ENCODE data around the gene TSPEAR.
"Not testable (repeated sequence)": the region's sequence is repeated elsewhere in the genome, so short reads cannot be mapped to it uniquely, and the experiment has no call there.

TSPEAR gene

DNA sequence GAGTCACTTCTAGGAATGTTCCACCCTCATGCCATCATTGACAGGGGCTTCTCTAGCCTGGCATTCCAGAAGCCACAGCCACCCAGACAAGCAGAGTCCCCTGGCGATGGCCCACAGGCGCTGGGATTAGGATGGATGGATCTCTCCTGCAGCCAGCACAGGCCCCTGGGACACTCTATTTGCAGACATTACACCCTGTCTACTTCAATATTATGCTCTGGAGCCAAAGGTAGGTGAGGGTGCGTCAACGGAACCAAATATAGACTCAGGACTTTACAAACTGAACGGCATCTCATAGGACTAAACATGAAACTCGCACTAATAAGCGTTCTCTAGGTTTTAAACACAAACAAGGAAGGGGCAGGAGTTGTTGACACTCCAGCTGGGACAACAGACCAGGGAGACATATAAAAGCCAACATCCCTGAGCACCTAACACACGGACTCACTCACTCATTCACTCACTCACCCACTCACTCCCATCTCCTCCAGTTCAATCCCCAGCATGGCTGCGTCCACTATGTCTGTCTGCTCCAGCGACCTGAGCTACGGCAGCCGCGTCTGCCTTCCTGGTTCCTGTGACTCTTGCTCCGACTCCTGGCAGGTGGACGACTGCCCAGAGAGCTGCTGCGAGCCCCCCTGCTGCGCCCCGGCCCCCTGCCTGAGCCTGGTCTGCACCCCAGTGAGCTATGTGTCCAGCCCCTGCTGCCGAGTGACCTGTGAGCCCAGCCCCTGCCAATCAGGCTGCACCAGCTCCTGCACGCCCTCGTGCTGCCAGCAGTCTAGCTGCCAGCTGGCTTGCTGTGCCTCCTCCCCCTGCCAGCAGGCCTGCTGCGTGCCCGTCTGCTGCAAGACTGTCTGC is 111.0 kb downstream of the TSPEAR start, which contains the start of gene KRTAP10-7:
KRTAP10-7 (plus strand) TSS at position 480 of the 861 bp plus-strand sequence; CDS start at position 505, 25 bp downstream.
- DNase-seq (ENCODE audit: low spot score); H3K9me3 Mint-ChIP-seq; H3K36me3 Mint-ChIP-seq (ENCODE audit: low read depth); H3K4me1 Mint-ChIP-seq (ENCODE audit: low read depth); H3K4me3 Mint-ChIP-seq; H3K27ac Mint-ChIP-seq: not testable (repeated sequence)
- peaks cover 10% of the 10 kb centered on the region for H3K27me3 Mint-ChIP-seq (ENCODE audit: low read depth)

DNA sequence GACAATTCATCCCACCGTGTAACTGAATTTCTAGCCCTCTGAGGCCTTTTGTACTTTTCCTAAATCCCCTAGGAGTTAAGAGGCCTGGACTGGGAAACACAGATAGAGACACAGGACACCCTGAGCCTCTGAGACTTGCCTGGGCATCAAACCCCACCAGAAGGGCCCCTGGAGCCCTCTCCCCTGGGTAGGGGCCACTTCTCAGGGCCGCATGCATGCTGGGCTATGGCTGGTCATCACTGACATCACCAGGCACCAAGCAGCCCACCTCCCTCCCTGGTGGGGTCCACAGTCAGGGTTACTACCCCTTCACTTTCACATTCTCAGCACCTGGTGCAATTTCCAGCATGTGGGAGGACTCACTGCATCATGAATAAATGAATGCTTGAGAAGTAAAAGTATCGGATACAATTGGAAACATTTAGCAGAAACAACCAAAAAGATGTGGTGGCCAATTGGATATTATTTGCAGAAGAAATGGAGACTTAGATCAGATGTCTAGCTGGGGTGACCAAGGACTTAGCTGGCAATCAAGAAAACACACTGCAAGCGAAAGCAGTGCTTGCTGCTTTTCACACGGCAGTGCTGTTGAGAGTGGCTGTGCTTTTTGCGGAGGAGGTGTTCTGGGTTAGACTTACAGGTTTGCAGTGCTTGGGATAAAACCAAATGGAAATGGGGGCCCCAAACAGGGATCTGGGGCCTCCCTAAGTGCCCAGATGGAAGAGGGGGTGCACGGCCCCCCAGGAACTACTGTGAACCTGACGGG is 111.9 kb downstream of the TSPEAR start:
- no peak overlapping the region for H3K4me3 Mint-ChIP-seq
- peaks cover 3% of the 10 kb centered on the region for H3K27me3 Mint-ChIP-seq (ENCODE audit: low read depth)
- H3K4me1 Mint-ChIP-seq (ENCODE audit: low read depth): no peaks in the 10 kb centered on the region
- H3K27ac Mint-ChIP-seq: no peak overlapping the region
- DNase-seq (ENCODE audit: low spot score): no peak
- H3K9me3 Mint-ChIP-seq: no peaks in the 10 kb centered on the region
- H3K36me3 Mint-ChIP-seq (ENCODE audit: low read depth): no peaks in the 10 kb centered on the region

DNA sequence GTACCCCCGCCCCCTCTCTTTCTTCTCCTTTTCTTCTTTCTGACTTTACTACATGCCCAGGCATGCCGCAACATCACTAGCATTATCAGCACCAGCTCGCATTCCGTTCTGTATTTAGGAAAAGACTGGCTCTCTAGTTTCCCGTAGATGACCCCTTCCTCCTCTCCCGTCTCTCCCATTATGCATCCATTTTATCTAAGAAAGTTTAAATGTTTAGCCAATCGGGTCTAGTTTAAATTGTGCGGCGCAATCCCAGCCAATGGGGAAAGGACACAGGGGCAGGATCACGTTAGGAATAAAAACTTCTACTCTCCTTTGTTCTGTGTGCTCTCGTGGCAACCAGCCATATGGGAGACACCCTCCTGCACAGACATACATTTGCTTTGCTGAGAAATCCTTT is 113.3 kb downstream of the TSPEAR start:
- H3K27me3 Mint-ChIP-seq (ENCODE audit: low read depth): peaks cover 2% of the 10 kb centered on the region
- no peaks in the 10 kb centered on the region for H3K4me1 Mint-ChIP-seq (ENCODE audit: low read depth)
- DNase-seq (ENCODE audit: low spot score): no peak
- no peaks in the 10 kb centered on the region for H3K36me3 Mint-ChIP-seq (ENCODE audit: low read depth)
- H3K9me3 Mint-ChIP-seq: no peaks in the 10 kb centered on the region
- no peak overlapping the region for H3K4me3 Mint-ChIP-seq
- no peak overlapping the region for H3K27ac Mint-ChIP-seq

DNA sequence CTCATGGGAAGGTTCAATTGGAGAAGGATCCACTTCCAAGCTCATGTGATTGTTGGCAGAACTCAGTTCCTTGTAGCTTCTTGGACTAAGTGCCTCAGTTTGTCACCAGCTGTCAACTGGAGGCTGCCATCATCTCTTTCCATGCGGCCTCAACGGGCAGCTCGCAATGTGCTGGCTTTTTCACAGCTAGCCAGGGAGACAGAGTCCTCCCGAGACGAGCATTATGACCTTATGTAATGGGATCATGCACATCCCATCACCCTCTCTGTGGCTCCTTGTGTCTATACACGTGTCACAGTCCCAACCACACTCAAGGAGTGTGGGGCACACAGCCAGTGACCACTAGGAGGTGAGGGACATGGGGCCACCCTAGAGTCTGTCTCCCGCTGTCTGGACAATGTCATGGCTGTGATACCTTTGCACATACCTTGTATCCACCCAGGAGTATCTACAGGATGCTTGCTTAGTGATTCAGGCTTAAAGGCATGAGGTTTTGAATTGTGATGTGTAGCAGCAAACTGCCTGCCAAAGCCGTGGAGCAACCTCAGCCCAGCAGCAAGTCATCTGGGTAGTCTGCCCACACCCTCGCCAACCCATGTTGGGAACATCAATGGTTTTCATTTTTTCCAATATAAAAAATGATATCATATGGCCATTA is 115.2 kb downstream of the TSPEAR start:
- Mint-ChIP-seq H3K36me3 (ENCODE audit: low read depth) (no peaks in the 10 kb centered on the region), H3K27me3 (ENCODE audit: low read depth) (peaks cover 2% of the 10 kb centered on the region), H3K4me3 (no peak overlapping the region), H3K4me1 (ENCODE audit: low read depth) (no peaks in the 10 kb centered on the region), H3K27ac (no peak overlapping the region), H3K9me3 (no peaks in the 10 kb centered on the region)
- no peak for DNase-seq (ENCODE audit: low spot score)

DNA sequence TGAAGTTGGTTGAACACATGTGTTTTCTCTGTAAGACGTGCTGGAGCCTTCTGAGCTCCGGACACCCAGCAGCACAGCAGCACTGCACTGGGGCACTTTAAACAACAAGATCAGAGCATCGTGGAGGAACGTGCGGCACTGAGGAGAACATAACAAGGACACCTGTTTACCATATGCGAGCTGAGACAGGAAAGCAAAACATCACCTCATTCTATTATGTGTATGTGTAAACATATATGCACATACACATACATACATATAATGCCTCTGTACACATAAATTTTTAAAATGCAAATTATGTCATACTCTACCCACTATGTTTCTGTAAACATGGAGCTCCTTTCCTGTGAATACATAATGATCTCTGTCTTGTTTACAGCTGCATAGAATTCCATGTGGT is 115.8 kb downstream of the TSPEAR start:
- Mint-ChIP-seq H3K4me3 (no peak overlapping the region), H3K27me3 (ENCODE audit: low read depth) (peaks cover 2% of the 10 kb centered on the region), H3K4me1 (ENCODE audit: low read depth) (no peaks in the 10 kb centered on the region), H3K27ac (no peak overlapping the region), H3K36me3 (ENCODE audit: low read depth) (no peaks in the 10 kb centered on the region), H3K9me3 (no peaks in the 10 kb centered on the region)
- no peak for DNase-seq (ENCODE audit: low spot score)

DNA sequence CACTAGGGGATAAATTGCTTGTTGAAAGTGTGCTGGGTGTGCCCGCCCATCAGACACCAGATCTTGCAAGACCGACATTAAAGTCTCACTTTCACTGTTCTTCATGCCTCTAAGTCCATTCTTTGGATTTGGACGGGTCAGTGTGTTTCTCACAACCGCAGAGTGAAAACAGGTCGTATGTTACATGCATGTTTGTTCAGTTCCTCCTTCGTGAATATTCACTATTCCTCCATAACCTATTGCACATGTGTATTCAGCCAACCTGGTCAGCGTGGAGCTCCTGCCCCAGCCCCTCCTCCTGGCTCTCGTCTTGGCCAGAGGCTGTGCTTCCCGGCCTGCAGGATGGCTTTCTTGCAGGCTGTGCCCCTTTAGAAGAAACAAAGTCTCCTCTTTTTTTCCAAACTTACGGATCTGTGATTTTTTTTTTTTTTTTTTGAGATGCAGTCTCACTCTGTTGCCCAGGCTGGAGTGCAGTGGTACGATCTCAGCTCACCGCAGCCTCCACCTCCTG is 116.9 kb downstream of the TSPEAR start:
- Mint-ChIP-seq H3K4me3 (no peak overlapping the region), H3K27ac (no peak overlapping the region), H3K9me3 (no peaks in the 10 kb centered on the region), H3K4me1 (ENCODE audit: low read depth) (no peaks in the 10 kb centered on the region), H3K36me3 (ENCODE audit: low read depth) (no peaks in the 10 kb centered on the region), H3K27me3 (ENCODE audit: low read depth) (peaks cover 2% of the 10 kb centered on the region)
- DNase-seq (ENCODE audit: low spot score): no peak

DNA sequence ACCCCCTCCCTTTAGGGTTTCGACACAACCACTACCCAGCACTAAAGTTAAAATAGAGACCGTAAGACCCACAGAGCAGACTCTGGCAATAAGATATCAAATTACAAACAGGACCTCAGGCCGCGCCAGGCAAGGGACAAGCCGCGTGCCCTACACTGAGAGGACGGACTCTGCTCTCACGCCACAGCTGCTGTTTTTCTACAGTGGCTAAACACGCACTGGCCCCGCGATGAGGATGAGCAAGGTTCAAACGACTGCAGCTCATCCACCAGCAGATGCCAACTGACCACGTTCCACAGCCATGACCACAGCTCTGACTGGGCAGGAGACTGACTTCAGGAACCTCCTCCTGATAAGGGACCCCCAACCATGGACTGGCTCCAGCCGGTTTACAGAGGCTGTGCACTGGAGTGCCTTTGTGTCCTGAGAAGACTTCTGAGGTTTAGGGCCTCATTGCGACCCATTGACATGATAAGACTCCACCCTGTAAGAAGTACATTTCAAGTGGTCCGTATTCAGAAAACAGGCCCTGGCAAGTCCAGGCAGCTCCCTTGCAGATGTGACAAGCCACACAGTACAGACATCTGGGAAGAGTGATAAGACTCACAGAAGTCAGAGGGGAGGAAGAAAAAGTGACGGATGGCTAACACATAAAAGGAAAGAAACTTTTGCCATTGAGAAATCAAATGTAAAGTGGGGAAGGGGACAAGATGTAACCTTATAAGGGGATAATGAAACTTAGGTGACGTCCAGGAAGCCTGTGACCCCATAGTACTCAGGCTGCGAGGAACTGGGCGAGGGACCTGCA is 117.6 kb downstream of the TSPEAR start:
- no peak for DNase-seq (ENCODE audit: low spot score)
- Mint-ChIP-seq H3K36me3 (ENCODE audit: low read depth) (no peaks in the 10 kb centered on the region), H3K9me3 (no peaks in the 10 kb centered on the region), H3K4me3 (no peak overlapping the region), H3K27me3 (ENCODE audit: low read depth) (peaks cover 2% of the 10 kb centered on the region), H3K4me1 (ENCODE audit: low read depth) (no peaks in the 10 kb centered on the region), H3K27ac (no peak overlapping the region)

DNA sequence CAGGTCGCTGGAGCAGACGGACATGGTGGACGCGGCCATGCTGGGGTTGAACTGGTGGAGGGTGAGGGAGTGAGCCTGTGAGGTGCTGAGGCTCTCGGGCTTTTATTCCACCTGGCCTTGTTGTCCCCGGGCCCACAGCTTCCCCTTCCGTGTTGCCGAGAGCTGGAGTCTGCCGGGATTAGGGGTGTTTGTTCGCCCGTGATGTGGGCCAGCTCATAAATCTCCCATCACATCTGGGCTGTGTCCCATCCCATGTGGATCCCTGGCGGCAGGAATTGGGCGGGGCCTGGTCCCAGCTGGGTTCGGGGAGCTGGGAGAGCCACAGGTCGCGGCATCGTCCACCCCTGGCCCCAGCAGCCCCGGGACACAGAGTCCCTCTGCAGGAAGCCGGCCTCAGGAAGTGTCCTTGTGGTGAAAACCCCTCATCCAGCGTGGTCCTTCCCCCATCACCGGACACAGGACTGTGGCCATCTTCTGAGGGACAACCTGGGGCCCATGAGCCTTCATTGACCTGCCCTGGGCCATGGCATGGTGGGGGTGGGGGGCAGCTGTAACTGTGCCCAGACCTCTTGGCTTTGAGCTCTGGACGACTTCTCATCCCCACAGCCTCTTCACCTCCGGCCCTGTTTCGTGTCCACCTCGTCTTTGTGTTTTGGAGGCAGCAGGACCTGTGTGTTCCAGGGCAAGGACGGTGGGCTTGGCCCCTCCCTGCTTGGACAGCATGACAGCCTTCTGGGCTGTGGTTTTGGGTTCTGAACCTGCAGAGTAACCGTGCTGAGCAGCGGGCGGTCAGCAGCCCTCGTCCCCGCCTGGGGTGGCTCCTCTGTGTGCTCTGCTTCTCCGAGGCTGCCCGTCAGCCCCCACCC is 118.7 kb downstream of the TSPEAR start, which contains the start of gene KRTAP10-6:
KRTAP10-6 (minus strand) TSS at position 60 of the 866 bp plus-strand sequence; CDS start at position 39, 21 bp downstream.
- H3K27me3 Mint-ChIP-seq (ENCODE audit: low read depth): peaks cover 5% of the 10 kb centered on the region
- H3K36me3 Mint-ChIP-seq (ENCODE audit: low read depth): no peaks in the 10 kb centered on the region
- no peak within 1 kb of the TSS for H3K27ac Mint-ChIP-seq
- H3K9me3 Mint-ChIP-seq: no peaks in the 10 kb centered on the region
- no peaks in the 10 kb centered on the region for H3K4me1 Mint-ChIP-seq (ENCODE audit: low read depth)
- no peak within 1 kb of the TSS for H3K4me3 Mint-ChIP-seq
- DNase-seq (ENCODE audit: low spot score): no peak

DNA sequence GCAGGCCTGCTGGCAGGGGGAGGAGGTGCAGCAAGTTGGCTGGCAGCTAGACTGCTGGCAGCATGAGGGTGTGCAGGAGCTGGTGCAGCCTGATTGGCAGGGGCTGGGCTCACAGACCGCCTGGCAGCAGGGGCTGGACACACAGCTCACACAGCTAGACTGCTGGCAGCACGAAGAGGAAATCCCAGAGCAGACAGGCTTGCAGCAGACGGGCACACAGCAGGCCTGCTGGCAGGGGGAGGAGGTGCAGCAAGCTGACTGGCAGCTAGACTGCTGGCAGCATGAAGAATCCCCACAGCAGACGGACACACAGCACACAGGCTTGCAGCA is 119.6 kb downstream of the TSPEAR start:
- peaks cover 13% of the 10 kb centered on the region for H3K27me3 Mint-ChIP-seq (ENCODE audit: low read depth)
- H3K4me3 Mint-ChIP-seq; DNase-seq (ENCODE audit: low spot score); H3K4me1 Mint-ChIP-seq (ENCODE audit: low read depth); H3K9me3 Mint-ChIP-seq; H3K27ac Mint-ChIP-seq; H3K36me3 Mint-ChIP-seq (ENCODE audit: low read depth): not testable (repeated sequence)

- H3K27me3 Mint-ChIP-seq (ENCODE audit: low read depth): peaks cover 18% of the 10 kb centered on the region
- DNase-seq (ENCODE audit: low spot score); H3K9me3 Mint-ChIP-seq; H3K4me3 Mint-ChIP-seq; H3K4me1 Mint-ChIP-seq (ENCODE audit: low read depth); H3K36me3 Mint-ChIP-seq (ENCODE audit: low read depth); H3K27ac Mint-ChIP-seq: not testable (repeated sequence)
Observed at GRCh38 chr21:44590897-44591800, 120.2 kb downstream of the TSPEAR start.

GRCh38 chr21:44590311-44590721 is 121.1 kb downstream of the TSPEAR start:
- no peak overlapping the region for H3K27ac Mint-ChIP-seq
- H3K4me1 Mint-ChIP-seq (ENCODE audit: low read depth): no peaks in the 10 kb centered on the region
- H3K4me3 Mint-ChIP-seq: no peak overlapping the region
- no peak for DNase-seq (ENCODE audit: low spot score)
- H3K27me3 Mint-ChIP-seq (ENCODE audit: low read depth): peaks cover 24% of the 10 kb centered on the region
- no peaks in the 10 kb centered on the region for H3K36me3 Mint-ChIP-seq (ENCODE audit: low read depth)
- H3K9me3 Mint-ChIP-seq: no peaks in the 10 kb centered on the region

All from T-helper 2 cell treated with Interferon-gamma antibody and Interleukin-4, amounts not matched to agents 5 μg/mL and 100 μg/mL, for 36 hours (primary cell).